ENCODE results near the gene PLEKHM2.
"Not testable (repeated sequence)": the region's sequence is repeated elsewhere in the genome, so short reads cannot be mapped to it uniquely, and the experiment has no call there.

Gene PLEKHM2

DNA sequence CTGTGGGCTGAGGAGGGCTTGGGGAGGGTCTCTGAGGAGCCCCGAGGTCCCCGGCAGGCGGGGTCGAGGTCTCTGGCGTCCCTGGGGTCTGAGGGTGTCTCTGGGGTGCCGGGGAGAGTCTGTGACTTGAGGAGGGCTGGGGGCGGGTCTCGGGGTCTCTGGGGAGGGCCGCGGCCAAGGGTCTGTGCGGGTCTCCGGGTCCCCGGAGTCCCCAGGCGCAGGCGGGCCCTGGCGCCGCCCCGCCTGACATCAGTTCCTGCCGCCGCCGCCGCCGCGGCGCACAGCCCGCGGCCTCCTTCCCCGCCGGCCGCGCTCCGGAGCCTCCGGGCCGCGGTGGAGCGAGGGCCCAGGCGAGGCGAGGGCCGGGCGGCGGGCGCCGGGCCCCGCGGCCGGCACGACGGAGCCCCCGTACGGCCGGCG, at the start of gene PLEKHM2:
Gene PLEKHM2 (plus strand): TSS at position 279 of the 420 bp plus-strand sequence. CDS start 239 bp downstream, outside the sequence.
- DNase-seq, result no peak

- no peak for DNase-seq
Measured at GRCh38 chr1:15636436-15636835, 47.7 kb upstream of the PLEKHM2 start.

DNA sequence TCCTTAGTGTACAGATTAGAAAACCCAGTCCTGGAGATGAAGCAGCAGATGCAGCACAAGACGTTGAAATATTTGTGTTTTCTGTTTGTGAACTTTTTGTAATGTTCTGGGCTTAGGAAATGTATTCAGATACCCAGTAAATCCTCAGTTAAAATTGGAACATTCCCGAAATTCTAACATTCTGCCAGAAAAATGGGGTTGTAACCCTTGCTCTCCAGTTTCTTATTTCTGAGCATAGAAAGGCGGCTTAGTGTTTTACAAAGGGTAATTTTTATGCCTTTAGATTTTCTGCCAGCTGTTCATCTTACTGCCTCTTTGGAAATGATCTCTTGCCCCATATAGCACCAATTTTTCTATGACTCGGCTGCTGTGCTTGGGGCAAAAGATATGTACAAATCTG, 46.3 kb upstream of the PLEKHM2 start:
- no peak for DNase-seq

DNA sequence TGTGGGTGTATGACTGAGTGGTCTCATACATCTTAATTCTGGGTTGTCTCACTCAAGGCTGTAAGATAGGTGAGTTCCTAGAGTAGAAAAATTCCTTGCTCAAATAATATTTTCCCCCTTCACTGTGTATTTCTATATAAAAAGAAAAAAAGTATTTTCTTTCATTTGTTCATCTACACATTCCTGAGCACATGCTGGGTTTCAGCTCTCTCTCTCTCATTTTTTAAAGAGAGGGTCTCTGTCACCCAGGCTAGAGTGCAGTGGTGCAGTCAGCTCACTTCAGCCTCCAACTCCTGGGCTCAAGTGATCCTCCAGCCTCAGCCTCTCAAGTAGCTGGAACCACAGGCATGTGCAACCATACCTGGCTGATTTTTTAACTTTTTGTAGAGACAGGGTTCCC, 44.9 kb upstream of the PLEKHM2 start:
- no peak for DNase-seq

- no peak for DNase-seq
Measured at GRCh38 chr1:15639931-15640330, 44.2 kb upstream of the PLEKHM2 start.

DNA sequence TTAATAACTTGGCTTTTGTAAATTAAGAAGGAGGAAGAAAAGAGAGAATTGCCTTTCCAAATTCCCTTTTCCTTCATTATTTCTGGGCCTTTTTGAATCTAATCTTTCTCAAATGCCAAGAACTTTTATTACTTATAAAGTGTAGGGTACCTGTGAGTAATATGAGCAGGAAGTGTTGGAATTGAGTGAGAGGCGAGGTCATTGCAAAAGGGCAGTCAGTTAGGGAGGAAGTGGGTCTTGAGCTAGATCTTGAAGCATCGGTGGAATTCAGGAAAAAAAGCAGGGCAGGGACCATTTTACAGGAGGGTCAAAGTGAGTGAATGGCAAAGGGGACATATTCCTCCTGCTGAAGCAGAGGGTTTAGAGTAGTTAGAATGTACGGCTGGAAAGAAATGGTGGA, 43.5 kb upstream of the PLEKHM2 start:
- DNase-seq, result no peak

DNA sequence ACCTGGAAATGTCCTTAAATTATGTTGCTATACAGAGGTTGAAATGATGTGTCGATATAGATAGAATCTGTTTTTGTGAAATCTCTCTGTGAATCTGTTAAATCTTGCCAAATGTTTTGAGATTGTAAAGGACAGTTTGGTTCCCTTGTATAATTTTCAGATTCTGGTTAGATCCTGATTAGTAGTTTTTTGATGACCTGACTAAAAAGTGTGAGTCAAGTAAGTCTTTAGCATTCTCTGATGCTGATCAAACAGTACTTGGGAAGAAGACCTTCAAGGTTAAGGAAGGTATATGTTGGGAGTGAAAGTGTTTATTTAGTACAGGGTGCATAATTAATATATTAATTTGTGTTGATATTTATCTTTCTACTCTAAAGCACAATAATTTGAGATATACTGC, 34.2 kb upstream of the PLEKHM2 start:
- DNase-seq, result no peak

DNA sequence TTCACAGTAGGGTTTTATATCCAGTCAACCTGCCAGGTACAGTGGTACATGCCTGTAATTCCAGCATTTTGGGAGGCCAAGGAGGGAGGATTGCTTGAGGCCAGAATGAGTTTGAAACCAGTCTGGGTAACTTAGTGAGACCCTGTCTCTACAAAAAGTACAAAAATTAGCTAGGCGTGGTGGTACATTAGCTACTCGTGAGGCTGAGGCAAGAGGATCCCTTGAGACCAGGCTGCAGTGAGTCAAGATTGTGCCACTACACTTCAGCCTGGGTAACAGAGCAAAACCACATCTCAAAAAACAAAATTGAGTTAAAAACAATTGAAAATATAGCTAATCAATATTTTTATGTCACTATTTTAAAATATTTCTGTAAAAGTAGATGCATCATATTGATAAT, 33.7 kb upstream of the PLEKHM2 start:
- DNase-seq, result no peak

DNA sequence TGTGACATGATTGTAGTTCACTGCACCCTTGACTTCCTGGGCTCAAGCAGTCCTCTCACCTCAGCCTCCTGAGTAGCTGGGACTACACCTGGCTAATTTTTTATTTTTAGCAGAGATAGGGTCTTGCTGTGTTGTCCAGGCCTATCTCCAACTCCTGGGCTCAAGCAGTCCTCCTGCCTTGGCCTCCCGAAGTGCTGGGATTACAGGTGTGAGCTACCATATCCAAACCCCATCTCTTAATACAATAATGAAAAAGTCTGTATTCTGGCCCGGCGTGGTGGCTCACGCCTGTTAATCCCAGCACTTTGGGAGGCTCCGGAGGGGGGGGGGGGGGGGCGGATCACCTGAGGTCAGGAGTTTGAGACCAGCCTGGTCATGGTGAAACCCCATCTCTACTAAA, 32.0 kb upstream of the PLEKHM2 start:
- DNase-seq, result not testable (repeated sequence)

GRCh38 chr1:15654091-15654690, 29.9 kb upstream of the PLEKHM2 start:
- no peak for DNase-seq

- no peak for DNase-seq
Measured at GRCh38 chr1:15656464-15656863, 27.7 kb upstream of the PLEKHM2 start.

DNA sequence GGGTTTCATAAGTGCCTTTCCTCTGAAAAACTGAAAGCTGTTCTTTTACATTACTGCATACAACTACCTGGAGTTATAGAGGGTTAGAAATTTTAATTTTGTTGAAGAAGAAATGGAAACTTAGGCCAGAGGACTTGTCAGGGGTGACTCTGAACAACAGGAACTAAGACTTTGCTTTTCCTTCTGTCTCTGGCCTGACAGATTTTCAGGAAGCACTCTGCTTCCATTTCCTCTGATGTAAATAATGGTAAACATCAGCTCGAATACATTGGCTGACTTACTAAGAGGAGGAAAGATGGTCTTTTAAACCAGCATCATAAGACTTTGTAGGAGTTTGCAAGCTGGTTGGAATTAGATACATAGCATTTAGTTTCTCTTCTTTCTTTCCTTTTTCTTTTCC, 27.1 kb upstream of the PLEKHM2 start:
- no peak for DNase-seq

DNA sequence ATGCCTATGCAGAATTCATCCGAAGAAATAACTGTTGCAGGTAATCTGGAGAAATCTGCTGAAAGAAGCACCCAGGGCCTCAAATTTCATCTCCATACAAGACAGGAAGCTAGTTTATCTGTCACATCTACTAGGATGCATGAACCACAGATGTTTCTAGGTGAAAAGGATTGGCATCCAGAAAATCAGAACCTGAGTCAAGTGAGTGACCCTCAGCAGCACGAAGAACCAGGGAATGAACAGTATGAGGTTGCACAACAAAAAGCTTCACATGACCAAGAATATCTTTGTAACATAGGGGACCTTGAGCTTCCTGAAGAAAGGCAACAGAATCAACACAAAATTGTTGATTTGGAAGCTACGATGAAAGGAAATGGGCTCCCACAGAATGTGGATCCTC, 24.0 kb upstream of the PLEKHM2 start:
- DNase-seq, result no peak

DNA sequence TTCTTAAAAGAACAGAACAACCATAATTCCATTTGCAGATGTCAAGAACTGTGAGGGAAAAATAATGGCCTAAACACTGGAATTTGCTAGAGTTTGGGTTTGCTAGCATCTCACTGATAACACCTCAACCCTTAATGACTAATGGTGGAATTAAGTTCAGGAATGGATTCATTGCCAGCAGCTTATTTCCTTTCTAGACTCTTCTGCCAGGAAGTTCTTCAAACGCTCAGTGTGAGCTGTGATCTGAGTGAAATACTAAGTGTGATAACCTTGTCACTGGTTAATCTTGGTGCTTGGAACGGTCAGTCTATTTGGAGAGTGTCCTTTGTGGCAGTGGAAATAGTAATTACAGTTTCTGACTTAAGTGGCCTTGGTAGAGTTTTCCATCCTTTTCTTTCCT, 21.6 kb upstream of the PLEKHM2 start:
- DNase-seq, result no peak

DNA sequence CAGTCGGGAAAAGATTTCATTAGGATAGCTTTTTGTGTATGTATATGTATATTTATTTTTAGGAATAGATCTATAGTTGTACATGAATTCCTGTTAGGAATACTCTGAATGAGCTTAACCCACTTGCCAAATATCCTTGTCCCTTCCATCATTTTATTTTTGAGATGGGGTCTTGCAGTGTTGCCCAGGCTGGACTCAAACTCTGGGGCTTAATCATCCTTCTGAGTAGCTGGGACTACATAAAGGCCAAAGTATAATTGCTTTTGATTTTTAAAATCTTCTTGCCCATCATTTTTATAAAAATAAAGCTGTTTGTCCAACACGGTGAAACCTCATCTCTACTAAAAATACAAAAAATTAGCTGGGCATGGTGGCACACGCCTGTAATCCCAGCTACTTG, 20.2 kb upstream of the PLEKHM2 start:
- DNase-seq, result no peak

DNA sequence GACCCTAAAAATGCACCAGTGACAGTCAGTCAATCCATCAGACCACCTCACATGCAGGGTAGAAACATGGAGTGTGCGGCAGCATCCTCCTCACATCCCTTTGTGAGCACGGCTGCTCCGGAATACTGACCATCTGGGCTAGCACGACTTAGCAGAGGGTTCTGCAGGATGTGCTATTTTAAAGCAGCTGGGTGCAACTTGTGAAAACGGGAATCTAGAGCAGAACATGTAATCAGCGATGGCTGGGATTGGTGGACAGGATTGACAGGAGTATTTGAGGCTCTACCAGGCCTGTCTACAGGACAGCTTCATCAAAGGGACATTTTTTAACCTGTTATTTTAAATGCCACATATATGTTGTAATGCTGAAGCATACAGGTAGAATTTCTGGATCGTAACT, 16.8 kb upstream of the PLEKHM2 start:
- DNase-seq, result no peak

GRCh38 chr1:15668089-15668754, 15.9 kb upstream of the PLEKHM2 start:
- no peak for DNase-seq

- DNase-seq, result no peak
Measured at GRCh38 chr1:15669074-15669473, 15.0 kb upstream of the PLEKHM2 start.

DNA sequence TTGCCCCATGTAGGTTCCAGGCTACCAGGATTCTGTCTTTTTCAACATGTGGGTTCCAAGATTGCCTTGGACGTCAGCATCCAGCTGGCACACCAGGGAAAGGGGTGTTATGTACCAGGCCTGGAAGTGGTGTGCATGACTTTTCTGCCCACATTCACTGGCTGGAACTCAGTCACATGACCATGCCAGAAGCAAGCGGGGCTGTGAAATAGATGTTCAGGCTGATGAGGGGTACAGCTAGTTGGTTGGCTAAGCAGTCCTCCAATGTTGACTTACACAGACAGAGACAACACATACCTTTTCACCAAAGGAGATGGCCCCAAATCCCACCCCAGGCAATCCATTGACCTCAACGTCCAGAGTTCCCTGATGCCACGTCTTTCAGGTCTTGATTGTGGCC, 14.3 kb upstream of the PLEKHM2 start:
- DNase-seq, result no peak

DNA sequence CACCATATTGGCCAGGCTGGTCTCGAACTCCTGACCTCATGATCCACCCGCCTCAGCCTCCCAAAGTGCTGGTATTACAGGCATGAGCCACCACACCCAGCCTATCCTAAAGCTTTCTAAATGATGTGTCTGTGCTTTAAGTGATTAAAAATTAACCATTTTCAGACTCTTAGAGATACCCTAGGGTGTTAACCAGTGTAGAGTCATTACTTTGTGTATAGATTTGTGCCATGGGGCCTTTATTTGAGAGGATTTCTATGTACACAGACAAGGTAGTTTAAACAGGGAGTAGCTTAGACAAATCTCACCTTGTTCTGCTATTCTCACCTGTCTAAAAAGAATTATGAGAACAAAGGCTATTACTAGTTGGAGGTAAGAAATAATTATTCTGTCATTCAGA, 12.7 kb upstream of the PLEKHM2 start:
- no peak for DNase-seq

- DNase-seq, result no peak
Measured at GRCh38 chr1:15674386-15675159, 9.5 kb upstream of the PLEKHM2 start.

- no peak for DNase-seq
Measured at GRCh38 chr1:15676010-15676409, 8.1 kb upstream of the PLEKHM2 start.

GRCh38 chr1:15676688-15677661, 7.1 kb upstream of the PLEKHM2 start:
- no peak for DNase-seq

Measured in NCI-H446 treated with DMSO at 0.1 percent for 48 hours (cell line).